NCI-H345 (cell line): ENCODE results near the gene SMCO4.

Experiments used
- DNase-seq: peaks from one replicate; lab custom pipeline; 2025; lab: John Stamatoyannopoulos, UW

The SMCO4 gene

GRCh38 chr11:93528757-93529645 lies 14.2 kb downstream of the SMCO4 start:
- peak; percentile 42 for DNase-seq

DNA sequence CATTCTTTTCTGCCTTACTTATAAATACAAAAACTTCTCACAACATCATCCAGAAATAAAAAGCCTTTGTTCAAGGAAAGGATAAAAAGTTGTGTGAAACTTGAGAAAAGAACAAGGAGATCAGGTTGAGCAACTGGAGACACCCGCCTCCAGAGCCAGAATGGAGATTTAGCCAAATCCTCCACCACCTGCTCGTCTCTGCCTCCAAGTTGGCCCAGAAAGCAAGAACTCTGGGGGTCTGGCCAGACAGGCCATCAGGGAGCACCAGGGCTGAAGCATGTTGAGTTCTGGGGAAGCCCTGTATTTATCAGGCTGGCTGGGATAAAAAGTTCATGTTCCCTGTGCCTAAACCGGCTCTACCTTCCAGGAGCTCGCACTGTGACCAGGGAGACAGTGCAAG lies 14.9 kb downstream of the SMCO4 start:
- no peak for DNase-seq

DNA sequence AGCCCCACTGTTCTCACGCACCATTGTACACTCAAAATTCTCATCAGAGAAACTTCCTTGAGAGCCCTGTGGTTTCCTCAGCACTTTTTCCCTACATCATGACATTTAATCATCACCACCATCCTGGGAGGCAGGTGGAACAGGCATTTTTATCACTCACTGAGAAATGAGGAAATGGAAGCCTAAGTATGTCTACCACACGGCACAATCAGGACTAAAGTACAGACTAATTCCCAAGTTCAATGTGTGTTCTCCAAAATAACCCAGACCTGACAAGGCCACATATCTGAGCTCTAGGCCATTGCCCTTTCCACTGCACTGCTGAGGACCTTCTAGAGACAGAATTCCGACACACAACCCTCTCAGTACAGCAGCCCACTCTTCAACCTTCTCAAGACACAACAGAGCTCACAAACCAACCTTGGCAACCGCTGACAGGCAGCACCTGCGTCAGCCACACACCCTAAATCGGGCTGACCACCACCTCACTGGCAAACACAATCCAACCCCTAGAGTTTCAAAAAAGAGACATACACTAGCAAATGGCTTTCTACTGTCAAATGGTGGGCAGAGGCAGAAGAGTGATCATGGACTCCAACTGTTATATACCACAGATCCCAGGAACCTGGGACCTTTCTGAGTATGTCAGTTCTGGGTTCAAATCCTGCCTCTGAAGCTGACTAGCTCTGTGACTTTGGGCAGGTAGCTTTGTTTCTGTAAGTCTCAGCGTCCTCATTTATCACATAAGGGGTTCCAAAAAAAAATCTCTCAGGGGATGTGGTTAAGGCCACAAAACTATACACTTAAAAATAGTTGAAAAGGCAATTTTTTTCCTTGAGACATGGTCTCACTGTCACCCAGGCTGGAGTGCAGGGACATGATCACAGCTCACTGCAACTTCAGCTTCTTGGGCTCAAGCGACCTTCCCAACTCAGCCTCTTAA lies 16.3 kb downstream of the SMCO4 start:
- DNase-seq, result no peak

DNA sequence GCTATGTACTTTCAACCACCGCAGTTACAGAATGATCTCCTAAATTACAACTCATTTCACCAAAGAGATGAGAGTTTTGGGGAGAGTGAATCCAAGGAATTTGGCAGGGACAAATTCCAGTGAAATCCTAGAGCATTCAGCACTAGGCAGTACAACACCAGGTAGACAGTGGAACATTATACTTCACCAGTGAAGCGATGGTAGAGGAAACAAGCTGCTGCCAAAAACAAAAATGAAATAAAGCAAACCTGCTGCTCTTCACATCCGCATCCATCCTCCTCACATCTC lies 16.9 kb downstream of the SMCO4 start:
- no peak for DNase-seq

DNA sequence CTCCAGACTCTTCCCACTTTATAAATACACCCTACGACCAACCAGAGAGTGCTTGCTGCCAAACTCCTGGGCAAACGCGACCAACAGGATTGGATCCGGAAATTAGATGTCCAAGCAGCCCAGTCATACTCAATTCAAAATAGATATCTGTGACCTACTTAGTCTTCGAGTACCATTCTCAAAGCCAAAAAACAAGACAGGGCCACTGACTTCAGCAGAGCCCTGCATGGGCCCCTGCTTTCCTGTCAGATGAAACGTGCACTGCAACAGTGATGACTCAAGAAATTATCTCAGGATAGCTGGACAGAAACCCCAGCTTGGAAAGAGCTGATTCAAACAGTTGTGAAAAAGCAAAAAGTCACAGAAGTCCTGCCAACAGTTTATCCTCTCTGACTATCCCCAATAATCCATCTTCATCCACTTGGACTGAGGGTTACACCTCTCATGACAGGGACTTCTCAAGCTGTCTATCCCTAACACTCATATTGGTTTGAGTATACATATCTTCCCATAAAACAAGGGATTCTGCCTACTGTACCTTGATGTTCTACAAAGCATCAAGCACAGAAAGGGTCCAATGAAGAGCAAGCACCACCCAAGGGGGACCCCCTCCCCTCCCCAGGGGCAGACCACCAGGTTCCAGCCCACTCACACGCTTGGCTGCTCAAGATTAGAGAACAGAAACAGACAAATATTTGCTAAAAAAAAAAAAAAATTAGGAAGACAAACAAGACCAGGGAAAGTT lies 17.4 kb downstream of the SMCO4 start:
- no peak for DNase-seq

DNA sequence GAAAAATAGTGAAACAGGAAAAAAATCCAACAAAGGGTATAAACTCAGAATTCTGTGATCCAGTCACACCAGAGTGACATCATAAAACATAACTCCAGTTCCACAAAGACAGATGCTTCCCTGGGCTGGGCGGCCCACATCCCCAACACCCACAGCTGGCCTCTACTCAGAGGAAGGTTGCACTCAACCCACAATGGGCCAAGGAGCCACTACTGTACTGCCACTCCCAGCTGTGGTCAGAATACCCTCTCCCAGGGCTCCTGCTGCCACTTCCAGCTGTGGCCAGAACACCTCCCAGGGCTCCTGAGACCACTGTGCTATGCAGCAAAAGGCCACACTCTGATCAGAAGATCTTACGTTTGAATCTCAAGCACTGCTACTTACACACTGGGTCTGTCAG lies 18.3 kb downstream of the SMCO4 start:
- no peak for DNase-seq

DNA sequence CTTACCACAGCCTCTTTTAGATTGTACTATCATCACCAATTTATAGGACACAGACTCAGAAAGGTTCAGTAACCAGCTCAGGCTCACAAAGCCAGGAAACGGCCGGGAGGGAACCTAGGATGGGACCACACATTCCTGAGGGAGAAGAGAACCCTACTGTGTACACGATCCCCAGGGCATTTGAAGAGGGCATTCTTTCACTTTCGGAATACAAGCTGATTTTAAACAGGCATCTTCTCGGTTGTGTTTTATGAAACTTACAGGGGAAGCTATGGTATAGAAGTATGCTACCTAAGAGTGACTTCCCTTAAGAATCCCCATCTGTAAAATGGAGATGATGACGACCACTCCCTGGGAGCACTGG lies 19.0 kb downstream of the SMCO4 start:
- DNase-seq, result no peak

DNA sequence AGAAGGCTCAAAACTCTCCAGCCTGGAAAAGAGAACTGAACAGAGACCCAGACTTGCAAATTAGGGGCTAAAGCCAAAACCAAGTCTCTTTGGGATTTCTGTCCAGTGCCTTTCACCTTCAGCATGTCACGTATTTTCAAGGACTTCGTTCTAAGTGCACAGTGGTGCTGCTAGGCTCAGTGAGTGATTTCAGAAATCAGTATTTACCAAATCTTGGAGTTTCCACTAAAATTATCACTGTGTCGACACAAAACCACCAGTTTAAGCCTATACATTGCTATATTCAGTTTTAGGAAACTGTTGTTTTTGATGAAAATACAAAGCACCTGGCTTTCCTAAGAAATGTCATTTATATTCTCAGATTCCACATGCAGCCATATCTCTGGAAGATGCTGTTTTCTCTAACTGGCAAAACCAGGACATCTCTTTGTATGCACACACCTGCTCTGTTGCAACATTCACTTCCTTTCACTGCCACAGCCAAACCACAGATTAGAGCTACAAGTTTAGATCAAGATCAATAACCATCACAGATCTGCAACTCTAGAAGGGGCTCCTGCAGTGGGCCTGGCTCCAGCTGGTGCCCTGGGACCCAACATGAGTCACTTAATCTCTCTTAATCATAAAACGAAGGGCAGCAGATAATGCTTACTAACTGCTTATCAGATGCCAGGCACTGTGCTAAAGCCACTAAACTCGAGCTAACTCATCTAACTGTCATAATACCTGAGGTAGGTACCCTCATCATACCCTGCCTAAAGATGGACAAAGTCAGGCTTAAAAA lies 22.3 kb downstream of the SMCO4 start:
- DNase-seq, result peak; percentile 16

- DNase-seq, result peak; percentile 56
Observed at GRCh38 chr11:93519179-93519578, 24.0 kb downstream of the SMCO4 start.

DNA sequence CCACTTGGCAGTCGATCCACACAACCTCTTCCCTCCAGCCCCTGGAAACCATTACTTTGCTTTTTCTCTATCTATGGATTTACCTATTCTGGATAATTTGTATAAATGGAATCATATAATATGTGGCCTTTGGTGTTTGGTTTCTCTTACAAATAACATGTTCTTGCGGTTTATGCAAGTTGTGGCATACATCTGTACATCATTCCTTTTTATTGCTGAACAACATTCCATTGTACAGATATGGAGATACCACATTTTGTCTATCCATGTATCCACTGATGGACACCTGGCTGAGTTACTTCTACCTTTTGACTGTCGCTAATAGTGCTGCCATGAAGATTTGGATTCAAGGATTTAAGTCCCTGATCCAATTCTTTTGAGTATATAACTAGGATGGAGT lies 25.1 kb downstream of the SMCO4 start:
- DNase-seq, result no peak

GRCh38 chr11:93517611-93518010 lies 25.6 kb downstream of the SMCO4 start:
- DNase-seq, result no peak

DNA sequence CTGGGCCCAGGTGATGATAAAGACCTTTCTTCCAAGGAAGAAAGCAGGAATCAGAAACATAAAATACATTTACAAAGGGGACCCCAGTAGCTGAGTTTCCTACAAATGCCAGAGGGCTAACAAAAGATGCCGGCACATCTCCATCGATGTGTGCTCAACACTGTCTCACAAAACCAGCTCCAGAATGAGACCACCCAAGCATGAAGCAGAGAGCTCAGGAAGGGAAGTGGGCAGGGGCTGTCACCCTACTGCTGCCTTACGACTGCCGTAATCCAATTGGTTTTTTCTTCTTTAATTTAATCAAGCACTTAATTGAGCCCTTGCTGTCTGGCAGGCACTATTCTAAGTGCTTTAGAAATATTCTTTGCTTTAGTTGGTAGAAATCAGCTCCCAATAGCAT lies 26.1 kb downstream of the SMCO4 start:
- DNase-seq, result no peak

DNA sequence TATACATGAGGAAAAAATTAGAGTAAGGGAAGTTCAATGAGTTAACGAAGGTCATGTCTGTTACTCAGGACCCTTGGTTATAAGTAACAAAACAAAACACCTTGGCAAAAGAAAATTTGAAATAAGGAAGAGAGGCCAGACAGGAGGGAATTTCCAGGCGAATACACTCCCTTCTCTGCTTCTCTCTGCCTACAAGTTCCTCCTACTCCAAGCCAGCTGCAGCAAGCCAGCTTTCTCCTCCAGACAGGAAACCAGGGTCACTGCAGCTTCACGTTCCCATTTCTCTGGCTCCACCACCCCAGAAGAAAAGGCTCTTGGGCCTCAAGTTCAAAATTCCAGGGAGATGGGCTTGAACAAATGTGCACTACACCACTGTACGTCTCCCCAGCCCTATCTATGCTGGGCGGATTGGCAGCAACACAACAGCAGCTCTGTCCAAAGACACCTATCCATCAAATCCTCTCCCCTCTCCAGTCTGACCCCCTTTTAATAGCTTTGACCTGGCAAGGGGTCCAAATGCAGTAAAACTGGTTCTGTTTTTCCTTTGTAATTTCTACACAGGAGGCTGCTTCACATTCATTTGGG lies 27.7 kb downstream of the SMCO4 start:
- no peak for DNase-seq

GRCh38 chr11:93514712-93515111 lies 28.5 kb downstream of the SMCO4 start:
- no peak for DNase-seq

GRCh38 chr11:93513772-93514171 lies 29.4 kb downstream of the SMCO4 start:
- no peak for DNase-seq

DNA sequence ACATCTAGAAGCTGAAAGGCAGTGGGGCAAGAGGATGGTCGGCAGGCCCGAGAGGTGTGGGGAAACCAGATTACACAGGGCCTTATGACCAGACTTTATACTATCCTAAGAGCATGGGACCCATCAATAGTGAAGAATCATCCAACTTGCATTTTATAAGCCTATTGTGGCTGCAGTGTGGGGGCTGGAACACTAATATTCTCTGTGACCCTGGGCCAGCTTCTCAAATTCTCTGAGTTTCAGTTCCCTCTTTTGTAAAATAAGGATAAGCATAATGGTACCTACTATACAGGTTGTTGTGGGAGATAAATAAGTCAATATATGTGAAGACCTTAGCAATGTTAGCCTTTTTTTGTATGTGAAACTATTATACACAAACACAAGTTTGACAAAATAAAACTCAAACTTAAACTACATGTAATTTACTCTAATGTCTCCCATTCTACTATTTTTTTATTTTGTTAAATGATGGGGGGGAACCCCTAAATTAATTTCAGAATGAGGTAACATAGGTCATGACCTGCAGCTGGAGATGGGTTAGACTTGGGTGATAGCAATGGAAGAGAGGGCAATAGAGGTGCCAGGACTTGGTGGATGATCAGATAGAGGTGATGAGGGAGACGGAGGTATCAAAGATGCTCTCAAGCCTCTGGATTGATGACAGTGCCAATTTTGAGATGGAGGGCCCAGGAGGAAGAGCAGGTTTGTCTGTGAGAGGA lies 30.1 kb downstream of the SMCO4 start:
- DNase-seq, result no peak

DNA sequence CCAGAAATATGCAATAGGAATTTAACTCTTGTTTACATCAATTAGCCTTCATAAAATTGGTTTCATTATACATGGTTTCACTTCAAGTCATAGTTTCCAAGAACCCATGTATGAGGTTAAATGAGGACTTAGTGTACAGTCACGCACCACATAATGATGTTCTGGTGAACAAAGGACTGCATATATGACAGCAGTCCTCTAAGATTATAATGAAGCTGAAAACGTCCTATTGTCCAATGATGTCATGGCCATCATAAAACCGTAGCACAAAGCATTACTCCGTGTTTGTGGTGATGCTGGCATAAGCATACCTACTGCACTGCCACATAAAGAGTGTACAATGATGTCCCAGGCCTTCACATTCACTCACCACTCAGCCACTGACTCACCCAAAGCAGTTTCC lies 31.1 kb downstream of the SMCO4 start:
- DNase-seq, result no peak

DNA sequence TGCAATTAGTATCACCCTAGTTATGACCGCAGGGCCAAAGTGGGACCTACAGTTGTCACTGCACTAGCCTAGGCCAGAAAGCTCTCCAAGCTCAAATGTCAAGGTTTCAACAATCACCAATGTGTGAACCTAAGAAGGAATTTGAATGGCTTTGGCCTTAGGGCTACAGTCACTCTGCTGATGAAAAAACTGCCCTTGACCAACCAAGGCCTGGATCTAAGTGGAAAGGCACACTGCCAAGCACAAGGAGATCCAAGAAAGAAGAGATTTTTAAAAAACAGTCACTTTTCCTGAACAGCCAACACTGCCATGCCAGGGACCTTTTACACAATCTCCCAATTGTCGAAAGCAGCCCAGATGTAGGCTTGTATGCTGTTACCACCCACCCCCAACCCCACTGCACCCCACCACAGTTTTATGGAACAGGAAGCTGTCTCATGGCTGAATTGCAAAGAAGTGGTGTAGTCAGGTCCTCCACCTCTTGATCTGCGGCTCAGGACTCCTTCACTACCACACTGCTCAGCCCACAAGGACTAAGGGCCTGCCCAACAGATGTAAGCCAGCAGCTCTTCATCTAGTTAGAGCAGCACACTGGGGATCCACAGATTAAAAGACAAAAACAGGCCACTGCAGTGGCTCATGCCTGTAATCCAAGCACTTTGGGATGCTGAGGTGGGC lies 32.9 kb downstream of the SMCO4 start:
- DNase-seq, result no peak

- no peak for DNase-seq
Observed at GRCh38 chr11:93507517-93507916, 35.7 kb downstream of the SMCO4 start.

DNA sequence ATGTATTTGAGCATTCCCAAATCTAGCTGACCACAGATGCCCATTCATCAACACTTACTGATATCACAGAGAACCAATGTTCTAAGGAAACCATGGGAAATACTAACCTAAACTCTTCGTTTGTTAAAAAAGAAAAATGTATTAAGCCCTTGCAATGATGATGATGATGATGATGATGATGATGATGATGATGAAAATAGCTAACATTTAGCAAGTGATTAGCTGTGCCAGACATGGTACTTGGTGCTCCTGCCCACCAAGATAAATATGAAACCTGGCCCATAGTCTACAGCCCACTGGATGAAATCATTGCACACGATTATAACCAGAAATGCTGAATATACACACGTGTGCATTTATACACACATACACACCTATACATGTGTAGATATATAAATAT lies 37.5 kb downstream of the SMCO4 start:
- DNase-seq, result no peak
